H1 (cell line): ENCODE data around the gene ETFDH. TPM values are rescaled to one million over a fixed set of nuclear protein-coding genes. Genes with fewer than 3 reads are reported as not detected.
A peak's percentile ranks its signal among the peaks of the same experiment; 100 is the strongest.

Experiments
- BRCA1 ChIP-seq: IDR thresholded peaks from 2 replicates; pipeline ENCODE4 v1.6.1; 2012; ENCODE audit warnings: low read depth, low read length, improper control_type of control experiment
- CHD1 ChIP-seq: IDR thresholded peaks from 2 replicates; pipeline ENCODE4 v1.6.1; 2012; ENCODE audit warnings: low read depth, low read length, improper control_type of control experiment
- CHD7 ChIP-seq: fragments of 300-600 bp; sonication (generic); IDR thresholded peaks from 2 replicates; pipeline ENCODE4 v1.7.1; 2012; ENCODE audit warnings: low read length, moderate library complexity, mild to moderate bottlenecking, inconsistent platforms; ENCODE audit not compliant: insufficient replicate concordance
- EGR1 ChIP-seq: IDR thresholded peaks from 2 replicates; pipeline ENCODE4 v1.6.1; 2011; ENCODE audit warnings: low read depth, low read length, borderline replicate concordance
- EZH2 ChIP-seq: fragments of 200-600 bp; sonication (generic); IDR thresholded peaks from 2 replicates; pipeline ENCODE4 v1.7.1; 2012; ENCODE audit warnings: low read depth, mild to moderate bottlenecking, moderate library complexity, low read length, inconsistent platforms; ENCODE audit not compliant: severe bottlenecking
- JUN ChIP-seq: IDR thresholded peaks from 2 replicates; pipeline ENCODE4 v1.6.1; 2011; ENCODE audit warnings: low read depth, mild to moderate bottlenecking, improper control_type of control experiment, low read length
- RAD21 ChIP-seq, 2 experiments: IDR thresholded peaks in 1 of 2; conservative IDR thresholded peaks in 1 of 2; 2 replicates each; pipeline ENCODE4 v1.6.1; 2011; ENCODE audit warnings: low read depth in 2 of 2, low read length in 2 of 2, improper control_type of control experiment in 1 of 2, inconsistent platforms in 1 of 2, mild to moderate bottlenecking in 1 of 2, moderate library complexity in 1 of 2
- SP1 ChIP-seq: IDR thresholded peaks from 2 replicates; pipeline ENCODE4 v1.6.1; 2011; ENCODE audit warnings: low read depth, low read length
- ZNF274 ChIP-seq: IDR thresholded peaks from 2 replicates; pipeline ENCODE4 v1.7.0; 2012; ENCODE audit warnings: low read length, borderline replicate concordance; ENCODE audit errors: extremely low read depth
- polyA plus RNA-seq, 7 experiments: library from polyadenylated mRNA; depleted of rRNA in 3 of 7; stranded (reverse) in 5 of 7; unstranded in 2 of 7; fragments of >200 nt in 5 of 7; fragments of 200-250 nt in 2 of 7; gene quantifications; 1 replicate in 5 of 7; 2 replicates in 1 of 7; 4 replicates in 1 of 7; pipeline versions ENCODE4 v1.2.1 to v1.2.3, GENCODE V29; 2011 to 2013; ENCODE audit warnings: missing spikeins in 2 of 7, mixed read lengths in 2 of 7
- total RNA-seq: library from RNA; stranded (reverse); fragmentation: NEBNext Ultra II Directional; extraction: Animal tissue kit (Norgen Biotek cat#: 25700); gene quantifications from 2 replicates; pipeline ENCODE4 v1.2.1, GENCODE V29; 2021

ETFDH gene
- total and polyA plus RNA-seq, 2 of the 8 experiments (the other 6 are each of a cell fraction or from before 2014, with no cell fraction given): 11.3 to 15.7 TPM

- TF ChIP-seq JUN: 0 out of 2 replicates have a peak, but pooled peaks have one; percentile 50
- no peak for TF ChIP-seq EGR1
- no peak for TF ChIP-seq ZNF274
- no peak for TF ChIP-seq CHD1
- peak; percentile 21 to 33; a peak in 2 of 4 replicates for TF ChIP-seq RAD21 (IDR thresholded peaks at IDR 0.05 in 1 of 2, conservative IDR thresholded peaks at IDR 0.05 in 1 of 2; ENCODE audit: low read depth in 2 of 2, low read length in 2 of 2)
- TF ChIP-seq BRCA1: peak; percentile 63; the same call in 1 of the 2 replicates
- no peak for TF ChIP-seq EZH2
- TF ChIP-seq CHD7: no peak
- TF ChIP-seq SP1: no peak; the same call in 1 of the 2 replicates
Measured at GRCh38 chr4:158671915-158672806, at the start of gene ETFDH (continued).
